Glomerular visceral epithelial cell (primary cell): ENCODE measurements around the gene FMR1NB.

ENCODE experiments used
- DNase-seq: peaks from one replicate; pipeline ENCODE4 v3.0.0-alpha.2; 2016; ENCODE audit errors: extremely low spot score

The FMR1NB gene

GRCh38 chrX:147981038-147981752, at the start of gene FMR1NB:
FMR1NB (plus strand) TSS chrX:147981337; CDS start chrX:147981403, 66 bp downstream.
- no peak for DNase-seq

GRCh38 chrX:147933815-147934214, 47.3 kb upstream of the FMR1NB start:
- DNase-seq, result no peak

- DNase-seq, result no peak
Observed at GRCh38 chrX:147935156-147935758, 45.9 kb upstream of the FMR1NB start.

GRCh38 chrX:147945286-147945685, 35.9 kb upstream of the FMR1NB start:
- no peak for DNase-seq

- DNase-seq, result no peak
Observed at GRCh38 chrX:147948531-147948930, 32.6 kb upstream of the FMR1NB start.

- no peak for DNase-seq
Observed at GRCh38 chrX:147950352-147950751, 30.8 kb upstream of the FMR1NB start.

GRCh38 chrX:147953976-147954375, 27.2 kb upstream of the FMR1NB start:
- DNase-seq, result peak; percentile 0

GRCh38 chrX:147957291-147957690, 23.8 kb upstream of the FMR1NB start:
- DNase-seq, result no peak

GRCh38 chrX:147958291-147958690, 22.8 kb upstream of the FMR1NB start:
- DNase-seq, result peak; percentile 51

- DNase-seq, result no peak
Observed at GRCh38 chrX:147960722-147961121, 20.4 kb upstream of the FMR1NB start.

GRCh38 chrX:147962476-147962875, 18.7 kb upstream of the FMR1NB start:
- DNase-seq, result peak; percentile 5

GRCh38 chrX:147978931-147979330, 2.2 kb upstream of the FMR1NB start:
- DNase-seq, result peak; percentile 40

- no peak for DNase-seq
Observed at GRCh38 chrX:148020329-148020728, 39.2 kb downstream of the FMR1NB start.

- DNase-seq, result no peak
Observed at GRCh38 chrX:148024425-148025148, 43.5 kb downstream of the FMR1NB start.

GRCh38 chrX:148035380-148035779, 54.2 kb downstream of the FMR1NB start:
- no peak for DNase-seq

GRCh38 chrX:148037020-148037419, 55.9 kb downstream of the FMR1NB start:
- DNase-seq, result no peak

- DNase-seq, result peak; percentile 3
Observed at GRCh38 chrX:148043271-148043855, 62.2 kb downstream of the FMR1NB start.

- no peak for DNase-seq
Observed at GRCh38 chrX:148047200-148047599, 66.1 kb downstream of the FMR1NB start.

GRCh38 chrX:148049441-148049840, 68.3 kb downstream of the FMR1NB start:
- DNase-seq, result peak; percentile 20

GRCh38 chrX:148051973-148052372, 70.8 kb downstream of the FMR1NB start:
- no peak for DNase-seq

GRCh38 chrX:148067285-148067684, 86.1 kb downstream of the FMR1NB start:
- no peak for DNase-seq

GRCh38 chrX:148069759-148070503, 88.8 kb downstream of the FMR1NB start:
- no peak for DNase-seq
